Activated effector memory CD4-positive, alpha-beta T cell treated with anti-CD3 and anti-CD28 coated beads, Interleukin-2, amount 50 U/mL, for 16 hours (primary cell): ENCODE data around the gene GPR146.
A peak's percentile ranks its signal among the peaks of the same experiment; 100 is the strongest.

Source experiments
- DNase-seq: peaks from one replicate; pipeline ENCODE4 v3.0.0-alpha.2; 2020

GPR146 gene

DNA sequence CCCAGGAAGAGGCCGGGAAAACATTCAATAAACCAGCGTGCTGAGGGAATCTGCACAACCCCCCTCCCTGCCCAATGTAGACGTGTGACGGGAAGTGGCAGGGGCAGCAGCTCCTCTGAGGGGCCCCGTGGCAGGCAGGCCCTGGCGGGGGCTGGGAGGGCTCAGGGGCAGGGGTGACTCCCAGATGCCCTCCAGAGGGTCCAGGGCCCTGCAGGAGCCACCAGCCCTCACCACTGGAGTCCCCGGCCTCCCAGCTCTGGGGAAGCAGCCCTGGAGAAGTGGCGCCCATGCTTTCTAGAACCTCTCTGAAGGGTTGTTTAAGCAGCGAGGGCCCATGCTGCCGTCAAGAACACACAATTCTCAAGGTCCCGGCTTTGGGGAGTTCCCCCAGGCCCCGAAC lies 35.2 kb downstream of the GPR146 start:
- DNase-seq = no peak

DNA sequence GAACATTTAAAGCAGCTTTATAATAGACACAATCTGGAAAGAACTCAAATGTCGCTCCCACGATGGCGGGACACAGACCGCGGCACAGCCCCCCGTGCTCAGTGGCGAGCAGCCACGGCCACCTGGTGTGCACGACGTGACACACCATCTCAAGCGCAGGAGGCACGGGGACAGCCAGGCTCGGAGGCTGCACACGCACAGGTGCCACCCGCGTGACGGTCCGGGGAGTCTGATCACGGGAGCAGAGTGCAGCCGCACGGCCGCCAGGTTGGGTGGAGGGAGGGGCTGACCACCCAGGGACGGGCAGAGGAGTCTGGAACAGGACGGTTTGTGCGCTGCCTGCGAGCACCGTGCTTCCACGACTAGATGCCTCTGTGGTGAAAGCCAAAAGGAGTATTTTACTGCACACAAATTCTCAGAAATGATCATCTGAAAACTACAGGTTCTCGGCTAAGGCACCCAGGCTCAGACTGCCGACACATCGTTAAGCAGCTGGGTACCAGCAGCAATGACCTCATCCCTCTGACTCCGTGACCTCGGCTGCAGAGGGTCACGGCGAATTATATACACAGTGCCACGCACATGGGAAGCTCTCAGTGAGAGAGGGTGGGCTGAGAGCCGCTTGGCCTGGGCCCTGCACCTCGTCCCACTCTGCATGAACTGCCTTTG lies 36.0 kb downstream of the GPR146 start:
- DNase-seq = no peak

DNA sequence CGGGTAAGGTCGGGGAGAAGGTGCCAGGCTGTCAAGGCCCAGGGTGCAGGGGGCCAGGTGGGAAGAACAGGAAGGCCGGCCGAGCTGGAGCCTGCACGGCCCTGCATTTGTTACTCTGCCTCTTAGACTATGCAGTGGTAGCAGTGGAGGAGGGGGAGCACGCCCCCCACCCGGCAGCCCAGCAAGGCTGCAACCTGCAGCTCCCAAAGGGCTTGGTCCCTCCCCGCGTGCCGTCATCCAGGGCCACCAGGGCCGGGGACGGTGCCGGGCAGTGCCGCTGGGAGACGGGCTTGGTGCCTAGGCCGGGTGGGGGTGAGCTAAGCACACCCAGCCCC lies 36.5 kb downstream of the GPR146 start:
- no peak for DNase-seq

DNA sequence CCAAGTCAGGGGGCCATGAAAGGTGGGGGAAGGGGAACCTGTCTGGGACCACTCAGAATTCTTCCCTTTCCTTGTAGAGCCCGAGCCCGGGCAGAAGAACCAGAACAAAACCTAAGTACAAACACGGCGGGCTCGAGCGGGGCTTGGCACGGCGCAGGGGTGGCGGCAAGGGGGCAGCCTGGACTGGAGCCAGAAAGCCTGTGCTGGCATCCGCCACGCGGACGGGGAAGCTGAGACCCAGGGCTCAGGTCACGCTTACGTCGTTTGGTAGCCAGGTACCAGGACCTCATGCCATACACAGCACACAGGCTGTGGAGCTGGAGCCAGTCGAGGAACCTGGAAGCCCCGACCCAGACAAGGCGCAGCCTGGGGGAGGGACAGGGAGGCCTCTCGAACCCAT lies 37.0 kb downstream of the GPR146 start:
- no peak for DNase-seq

DNA sequence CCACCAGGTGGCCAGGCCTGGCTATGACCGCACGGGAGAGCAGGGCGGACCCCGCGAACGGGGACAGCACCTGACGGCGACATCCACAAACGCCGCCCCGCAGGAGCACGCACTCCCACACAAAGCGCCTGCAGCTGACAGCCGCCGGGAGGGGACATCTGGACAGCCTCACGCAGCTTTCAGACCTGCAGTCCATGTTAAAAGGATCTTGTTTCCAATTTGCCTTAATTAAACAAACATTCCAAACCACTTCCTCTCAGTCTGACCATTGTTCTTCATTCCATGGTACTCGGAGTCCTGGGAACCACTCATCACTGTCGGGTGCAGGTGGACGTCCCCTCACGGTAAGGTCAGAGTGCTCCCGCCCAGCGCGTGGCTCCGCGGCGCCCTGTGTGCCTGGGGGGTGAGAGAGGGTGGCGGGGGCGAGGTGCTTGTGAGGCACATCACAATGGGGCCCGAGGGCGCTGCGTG lies 37.6 kb downstream of the GPR146 start:
- no peak for DNase-seq

DNA sequence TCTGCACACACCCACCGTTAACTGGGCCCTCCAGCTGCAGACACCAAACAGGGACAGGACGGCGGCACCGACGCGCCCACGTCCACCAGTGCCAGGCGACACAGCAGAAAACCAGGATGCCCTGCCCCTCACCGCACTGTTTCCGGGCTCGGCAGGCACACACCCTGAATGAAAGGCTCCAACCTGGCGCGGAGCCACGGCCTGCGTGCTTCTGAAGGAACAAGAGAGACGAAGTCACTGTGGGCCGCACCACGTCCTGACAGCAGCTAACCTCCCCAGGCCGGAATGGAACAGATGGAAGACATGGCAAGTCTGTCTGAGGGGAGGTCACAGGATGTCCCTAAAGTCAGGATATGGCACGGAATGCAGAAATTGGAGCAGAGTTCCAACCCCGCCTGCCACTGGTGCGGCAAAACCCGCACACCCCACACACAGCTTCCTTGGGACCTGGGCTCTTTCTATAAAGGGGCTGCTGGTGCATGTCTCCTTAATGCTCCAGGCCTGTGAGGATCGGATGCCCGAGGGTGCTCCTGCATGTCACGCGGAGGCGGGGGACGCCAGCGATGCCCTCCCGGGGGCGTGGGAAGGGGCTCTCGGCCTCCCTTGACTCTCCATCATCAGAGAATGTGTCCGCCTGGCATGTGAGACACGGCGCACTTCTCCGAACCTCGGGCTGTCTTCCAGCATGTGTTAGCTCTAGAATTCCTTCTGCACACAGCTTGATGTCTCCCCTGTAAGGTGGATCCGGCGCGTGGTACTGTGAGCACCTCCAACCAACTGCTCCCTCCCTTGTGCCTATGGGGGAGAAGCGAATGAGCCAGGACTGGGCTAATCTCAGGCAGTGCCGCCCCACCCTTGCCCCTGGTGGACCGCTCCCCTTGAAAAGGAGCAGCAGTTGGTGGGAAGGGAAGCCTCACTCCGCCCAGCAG lies 39.6 kb downstream of the GPR146 start:
- no peak for DNase-seq

DNA sequence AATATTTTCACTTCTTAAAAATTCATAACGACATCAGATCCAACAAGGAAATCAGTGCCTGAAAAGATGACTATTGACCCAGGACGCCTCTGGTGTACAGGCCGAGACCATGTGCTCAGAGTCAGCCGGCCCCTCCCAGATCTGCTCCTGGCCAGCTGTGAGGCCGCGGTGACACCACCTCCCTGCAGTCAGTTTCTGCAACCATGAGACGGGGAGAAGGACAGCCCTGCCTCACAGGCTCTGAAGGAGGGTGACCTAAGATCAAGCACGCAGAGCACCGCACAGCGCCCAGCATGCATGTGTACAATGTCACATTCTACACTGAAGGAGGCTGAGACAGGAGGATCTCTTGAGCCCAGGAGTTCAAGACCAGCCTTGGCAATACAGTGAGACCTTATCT lies 40.9 kb downstream of the GPR146 start:
- DNase-seq = no peak

DNA sequence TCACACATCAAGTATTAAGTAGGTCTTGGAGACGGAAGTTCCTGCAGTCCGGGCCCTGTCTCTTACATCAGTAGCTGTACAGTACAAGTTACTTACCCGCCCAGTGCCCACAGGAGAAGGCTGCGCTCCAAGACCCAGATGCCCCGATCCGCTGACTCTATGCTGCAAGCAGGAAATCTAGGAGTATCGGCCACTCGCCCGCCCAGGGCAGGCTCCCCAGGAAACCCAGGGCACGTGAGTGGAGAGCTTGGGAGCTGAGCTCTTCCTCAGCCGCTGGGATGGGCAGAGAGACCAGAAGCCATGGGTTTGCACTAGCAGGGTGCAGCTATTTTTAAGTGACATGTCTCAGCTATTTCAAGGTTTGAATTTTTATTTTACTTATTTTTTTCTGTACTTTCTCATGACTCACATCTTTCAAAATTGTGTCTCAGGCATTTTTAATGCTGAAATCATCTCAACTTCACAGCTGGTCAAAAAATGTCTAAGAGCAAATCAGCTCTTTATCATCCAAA lies 41.6 kb downstream of the GPR146 start:
- no peak for DNase-seq

DNA sequence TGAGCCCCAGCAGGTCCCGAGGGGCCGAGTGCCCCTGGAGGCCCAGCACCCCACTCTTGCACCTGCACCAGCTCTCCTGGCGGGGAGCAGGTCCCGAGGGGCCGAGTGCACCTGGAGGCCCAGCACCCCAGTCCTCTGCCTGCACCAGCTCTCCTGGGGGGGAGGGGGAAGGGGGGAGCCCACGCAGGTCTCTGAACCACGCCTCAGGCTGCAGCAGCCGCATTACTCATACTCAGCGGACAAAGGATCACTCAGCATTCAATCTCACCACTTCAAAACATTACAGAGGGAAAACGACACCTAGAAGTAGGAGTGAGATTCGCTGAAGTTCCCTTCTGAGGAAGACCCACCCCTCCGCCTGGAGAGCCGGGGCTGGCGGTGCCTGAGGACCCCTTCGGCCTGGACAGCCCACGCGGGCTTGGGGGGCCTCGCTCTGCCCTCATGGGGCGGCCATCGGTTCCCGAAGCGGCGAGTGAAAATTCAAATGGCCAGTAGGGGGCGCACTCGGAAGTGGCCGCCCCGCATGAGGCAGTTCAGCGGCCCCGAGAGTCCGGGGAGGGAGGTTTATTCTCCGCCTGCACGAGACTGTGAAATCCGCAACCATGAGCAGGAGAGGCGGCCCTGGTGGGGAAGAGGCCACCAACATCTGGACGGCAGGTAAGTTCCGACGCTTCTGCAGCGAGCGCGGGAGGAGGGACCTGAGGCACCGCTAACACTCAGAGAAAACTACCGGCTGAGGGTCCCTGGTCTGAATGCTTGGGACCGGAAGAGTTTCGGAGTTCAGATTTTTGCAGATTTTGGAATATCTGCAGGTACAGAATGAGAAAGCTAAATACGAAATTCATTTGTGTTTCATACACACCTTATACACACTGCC lies 42.5 kb downstream of the GPR146 start:
- peak; percentile 90 for DNase-seq

DNA sequence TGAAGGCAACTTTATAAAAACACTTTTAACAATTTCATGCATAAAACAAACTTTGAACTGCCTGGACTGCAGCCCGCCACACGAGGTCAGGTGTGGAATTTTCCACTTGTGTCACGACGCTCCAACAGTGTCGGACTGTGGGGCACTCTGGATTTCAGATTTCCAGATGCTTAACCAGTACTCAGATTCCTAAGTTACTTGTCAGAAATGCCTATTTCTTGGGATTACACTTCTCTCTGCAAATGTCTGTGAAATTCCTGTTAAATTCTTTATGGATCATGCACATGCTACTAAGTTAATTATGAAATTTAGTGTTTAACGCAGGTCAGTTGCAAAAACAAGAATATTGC lies 43.1 kb downstream of the GPR146 start:
- no peak for DNase-seq

DNA sequence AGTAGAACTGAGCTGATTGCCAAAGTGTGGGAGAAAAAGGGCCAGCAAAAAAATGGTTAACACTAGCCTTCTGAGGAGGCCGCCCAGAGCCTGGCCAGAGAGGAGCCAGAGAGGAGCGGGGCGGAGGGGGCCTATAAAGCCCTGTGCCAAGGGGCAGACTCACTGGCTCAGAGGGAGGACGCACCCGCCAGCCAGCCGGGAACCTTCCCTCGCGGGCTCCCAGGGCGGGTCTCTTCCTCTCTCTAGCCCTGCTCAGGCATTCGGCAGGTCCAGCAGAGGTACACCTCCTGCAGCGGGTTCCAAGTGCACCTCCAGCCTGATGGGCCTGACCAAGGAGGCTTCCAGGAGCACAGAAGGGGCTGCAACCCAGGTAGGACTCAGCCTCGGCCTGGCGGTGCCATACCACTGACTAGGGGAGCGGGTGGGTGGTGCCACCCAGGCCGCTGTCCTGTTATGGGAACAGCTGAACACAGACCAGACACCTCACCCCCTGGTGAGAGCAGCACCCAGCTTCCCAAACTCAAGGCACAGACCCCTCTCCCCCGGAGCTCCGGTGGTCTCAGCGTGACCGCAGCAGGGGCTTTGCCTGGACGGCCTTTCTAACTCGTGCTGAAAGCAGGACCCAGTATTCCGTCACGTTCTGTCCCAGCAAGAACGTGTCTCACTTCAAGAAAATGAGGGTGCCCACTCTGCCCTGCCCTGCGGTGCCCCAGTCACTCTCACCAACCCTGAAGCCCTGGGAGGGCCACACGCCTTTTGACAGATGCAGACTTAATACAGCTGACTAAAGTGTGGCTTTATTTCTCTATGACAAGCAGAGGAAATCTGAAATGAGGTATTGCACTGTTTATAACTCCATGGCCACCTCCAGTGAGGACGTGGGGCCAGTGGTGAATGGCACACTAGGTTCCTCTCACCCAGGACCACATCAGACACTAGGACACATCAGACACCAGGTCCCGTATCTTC lies 43.9 kb downstream of the GPR146 start, which contains the start of gene GPER1:
GPER1 (plus strand) TSS at position 162 of the 969 bp plus-strand sequence. CDS start 3,616 bp downstream, outside the sequence.
- no peak for DNase-seq

DNA sequence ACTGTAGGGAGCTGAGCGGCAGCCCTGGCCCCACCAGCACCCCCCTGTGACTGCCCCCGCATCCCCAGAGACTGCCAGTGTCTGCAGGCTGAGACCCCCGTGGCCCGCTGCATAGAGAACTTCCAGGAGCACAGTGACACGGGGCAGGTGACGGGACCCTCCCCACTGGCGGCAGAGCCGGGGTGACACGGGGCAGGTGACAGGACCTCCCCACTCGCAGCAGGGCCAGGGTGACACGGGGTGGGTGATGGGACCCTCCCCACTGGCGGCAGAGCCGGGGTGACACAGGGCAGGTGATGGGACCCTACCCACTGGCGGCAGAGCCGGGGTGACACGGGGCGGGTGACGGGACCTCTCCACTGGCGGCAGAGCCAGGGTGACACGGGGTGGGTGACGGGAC lies 45.9 kb downstream of the GPR146 start:
- no peak for DNase-seq

DNA sequence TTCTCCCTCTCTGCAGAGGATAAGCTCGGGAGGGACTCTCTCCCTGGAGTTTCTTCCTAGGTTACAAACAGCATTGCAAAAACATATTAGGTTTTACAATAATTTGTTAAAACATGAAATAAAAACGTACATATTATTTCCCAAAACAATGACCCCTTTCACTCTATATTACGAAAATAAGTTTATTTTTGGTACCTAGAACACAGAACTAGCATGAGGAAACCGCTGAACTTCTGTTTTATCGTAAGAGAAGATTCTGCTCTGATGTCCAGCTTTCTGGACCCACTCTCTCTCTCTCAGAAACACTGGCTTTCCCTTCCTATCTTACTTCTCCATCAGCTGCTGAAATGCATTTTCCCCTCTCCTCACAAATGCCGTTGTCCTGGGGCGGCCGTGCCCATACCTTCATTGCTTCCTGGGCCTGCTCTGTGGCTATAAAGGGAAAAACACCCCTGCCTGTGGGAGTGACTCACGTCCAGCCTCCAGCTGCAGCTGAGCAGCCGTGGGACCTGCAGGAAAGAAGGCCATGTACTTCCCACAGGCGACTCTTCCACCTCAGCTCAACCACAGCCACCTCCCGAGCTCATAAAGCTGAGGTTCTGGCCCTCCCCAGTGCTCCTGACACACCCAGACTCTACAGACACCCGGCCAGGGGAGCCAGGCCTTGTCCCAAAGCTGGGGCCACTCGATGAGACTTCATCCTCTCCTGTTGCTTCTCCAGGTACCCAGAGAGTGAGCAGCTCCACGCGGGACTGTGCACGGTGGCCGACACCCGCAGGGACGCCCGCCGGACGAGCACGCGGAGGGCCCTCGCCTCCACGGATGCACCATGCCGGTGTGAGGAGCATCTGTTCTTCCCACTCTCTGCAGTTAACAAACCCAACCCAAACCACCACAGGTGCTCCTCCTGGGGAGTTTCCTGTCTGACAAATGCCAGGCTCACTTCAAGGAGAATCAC lies 46.6 kb downstream of the GPR146 start:
- no peak for DNase-seq

DNA sequence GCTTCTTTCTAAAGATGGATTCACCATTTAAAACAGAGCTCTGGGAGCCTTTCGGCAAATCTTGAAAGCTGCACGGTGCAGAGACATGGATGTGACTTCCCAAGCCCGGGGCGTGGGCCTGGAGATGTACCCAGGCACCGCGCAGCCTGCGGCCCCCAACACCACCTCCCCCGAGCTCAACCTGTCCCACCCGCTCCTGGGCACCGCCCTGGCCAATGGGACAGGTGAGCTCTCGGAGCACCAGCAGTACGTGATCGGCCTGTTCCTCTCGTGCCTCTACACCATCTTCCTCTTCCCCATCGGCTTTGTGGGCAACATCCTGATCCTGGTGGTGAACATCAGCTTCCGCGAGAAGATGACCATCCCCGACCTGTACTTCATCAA lies 47.3 kb downstream of the GPR146 start:
- no peak for DNase-seq

DNA sequence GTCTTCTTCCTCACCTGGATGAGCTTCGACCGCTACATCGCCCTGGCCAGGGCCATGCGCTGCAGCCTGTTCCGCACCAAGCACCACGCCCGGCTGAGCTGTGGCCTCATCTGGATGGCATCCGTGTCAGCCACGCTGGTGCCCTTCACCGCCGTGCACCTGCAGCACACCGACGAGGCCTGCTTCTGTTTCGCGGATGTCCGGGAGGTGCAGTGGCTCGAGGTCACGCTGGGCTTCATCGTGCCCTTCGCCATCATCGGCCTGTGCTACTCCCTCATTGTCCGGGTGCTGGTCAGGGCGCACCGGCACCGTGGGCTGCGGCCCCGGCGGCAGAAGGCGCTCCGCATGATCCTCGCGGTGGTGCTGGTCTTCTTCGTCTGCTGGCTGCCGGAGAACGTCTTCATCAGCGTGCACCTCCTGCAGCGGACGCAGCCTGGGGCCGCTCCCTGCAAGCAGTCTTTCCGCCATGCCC lies 47.9 kb downstream of the GPR146 start:
- no peak for DNase-seq

DNA sequence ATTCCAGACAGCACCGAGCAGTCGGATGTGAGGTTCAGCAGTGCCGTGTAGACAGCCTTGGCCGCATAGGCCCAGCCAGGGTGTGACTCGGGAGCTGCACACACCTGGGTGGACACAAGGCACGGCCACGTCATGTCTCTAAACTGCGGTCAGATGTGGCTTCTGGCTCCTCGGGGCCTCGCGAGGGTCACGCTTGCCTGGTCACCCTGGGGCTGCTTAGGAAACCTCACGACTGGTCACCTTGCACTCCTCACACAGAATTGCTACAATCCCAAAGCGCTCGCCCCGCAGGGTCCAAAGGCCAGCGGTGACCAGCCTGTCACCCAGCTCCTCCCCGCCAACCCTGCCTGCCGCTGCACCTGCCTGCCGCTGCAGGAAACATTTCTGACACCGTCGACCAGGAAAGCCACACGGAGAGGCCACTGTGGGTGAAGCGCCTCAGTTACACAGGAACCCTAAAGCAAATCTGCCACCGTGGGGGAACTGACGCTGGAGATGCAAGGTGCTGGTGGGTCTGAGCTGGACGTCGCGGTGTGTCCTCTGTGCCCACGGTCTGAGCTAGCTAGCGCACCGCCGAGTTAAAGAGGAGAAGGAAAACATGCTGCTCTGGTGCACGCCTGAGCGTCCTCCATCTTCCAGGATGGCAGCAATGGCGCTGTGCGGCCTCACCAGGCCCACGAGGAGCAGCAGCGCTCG lies 48.6 kb downstream of the GPR146 start:
- no peak for DNase-seq

DNA sequence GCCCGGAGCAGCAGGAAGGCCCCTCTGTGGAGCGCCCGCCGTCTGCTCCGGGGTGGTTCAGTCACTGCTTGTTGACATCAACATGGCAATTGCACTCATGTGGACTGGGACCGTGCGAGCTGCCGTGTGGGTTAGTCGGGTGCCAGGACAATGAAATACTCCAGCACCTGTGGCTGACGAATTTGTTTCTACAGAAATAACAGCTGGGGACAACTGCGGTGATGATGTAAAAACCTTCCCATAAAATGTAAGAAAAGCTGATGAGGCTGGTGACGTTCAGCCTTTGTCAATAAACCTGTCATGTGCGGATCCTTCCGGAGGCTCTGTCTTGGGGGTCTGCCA lies 49.1 kb downstream of the GPR146 start:
- no peak for DNase-seq

DNA sequence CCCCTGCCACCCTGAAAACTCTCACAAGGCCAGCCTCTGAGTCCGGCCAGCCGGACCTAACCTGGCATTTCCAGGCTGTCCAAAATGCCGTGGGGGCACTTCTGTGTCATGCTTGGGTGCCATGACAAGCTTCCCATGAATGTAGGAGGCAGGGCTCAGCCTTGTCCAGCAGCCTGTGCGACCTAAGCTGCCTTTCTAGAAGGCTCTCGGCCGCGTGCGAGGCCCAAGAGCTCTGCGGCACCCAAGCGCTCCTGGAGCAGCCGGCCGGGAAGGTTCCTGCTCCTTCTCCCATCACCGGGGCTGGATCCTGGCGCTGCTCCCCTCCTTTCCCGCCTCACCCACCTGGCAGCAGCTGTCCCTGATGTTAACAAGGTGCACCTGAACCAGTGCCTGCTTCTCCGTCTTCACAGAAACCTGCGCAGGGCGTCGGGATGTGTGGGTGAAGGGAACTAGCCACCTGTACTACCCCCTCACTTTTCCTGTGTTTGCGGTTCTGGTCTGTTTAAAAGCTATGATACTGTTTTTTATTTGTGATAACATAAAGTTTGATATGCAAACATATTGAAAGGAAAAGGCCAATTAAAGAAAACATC lies 49.7 kb downstream of the GPR146 start:
- no peak for DNase-seq

DNA sequence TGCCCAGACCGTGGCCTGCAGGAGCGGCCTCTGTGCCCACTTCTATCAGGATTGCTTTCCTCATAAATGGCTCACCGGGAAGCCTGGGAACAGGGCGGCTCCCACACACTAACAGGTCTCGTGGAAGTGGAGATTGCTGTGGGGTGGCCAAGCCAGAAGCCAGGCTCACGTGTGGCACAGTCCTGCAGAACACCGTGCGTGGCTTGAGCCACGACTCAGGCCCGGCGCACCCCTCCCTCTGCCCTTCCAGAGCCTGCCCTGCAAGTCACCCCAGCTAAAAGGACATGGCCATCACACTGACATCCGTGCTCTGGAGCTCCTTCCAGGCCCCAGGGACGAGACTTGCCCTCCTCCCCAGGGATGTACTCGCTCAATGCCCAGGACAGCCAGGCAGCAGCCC lies 50.5 kb downstream of the GPR146 start:
- no peak for DNase-seq
